Epithelial cell of proximal tubule (primary cell): Measurements from ENCODE around the gene PLBD2. TPM values are rescaled to one million over a fixed set of nuclear protein-coding genes. Genes with fewer than 3 reads are reported as not detected.

Experiments used
- DNase-seq: peaks from one replicate; pipeline ENCODE4 v3.0.0-alpha.2; 2011; ENCODE audit warnings: low read depth
- H3K4me3 ChIP-seq: 2 replicates; pipeline ENCODE4 v1.5.1; 2011; ENCODE audit warnings: low read depth, mild to moderate bottlenecking, low read length
- total RNA-seq: library from RNA; depleted of rRNA; stranded (reverse); fragments of >200 nt; gene quantifications from 2 replicates; pipeline ENCODE4 v1.2.3, GENCODE V29; 2015
- TF ChIP-seq, protein P1 (sequence below): conservative IDR thresholded peaks from 2 replicates; pipeline ENCODE4 v1.5.1; 2012; ENCODE audit warnings: low read depth, mild to moderate bottlenecking, low read length

The PLBD2 gene
- total RNA-seq, 1 donor from 2014 or later: 20.1 TPM

DNA sequence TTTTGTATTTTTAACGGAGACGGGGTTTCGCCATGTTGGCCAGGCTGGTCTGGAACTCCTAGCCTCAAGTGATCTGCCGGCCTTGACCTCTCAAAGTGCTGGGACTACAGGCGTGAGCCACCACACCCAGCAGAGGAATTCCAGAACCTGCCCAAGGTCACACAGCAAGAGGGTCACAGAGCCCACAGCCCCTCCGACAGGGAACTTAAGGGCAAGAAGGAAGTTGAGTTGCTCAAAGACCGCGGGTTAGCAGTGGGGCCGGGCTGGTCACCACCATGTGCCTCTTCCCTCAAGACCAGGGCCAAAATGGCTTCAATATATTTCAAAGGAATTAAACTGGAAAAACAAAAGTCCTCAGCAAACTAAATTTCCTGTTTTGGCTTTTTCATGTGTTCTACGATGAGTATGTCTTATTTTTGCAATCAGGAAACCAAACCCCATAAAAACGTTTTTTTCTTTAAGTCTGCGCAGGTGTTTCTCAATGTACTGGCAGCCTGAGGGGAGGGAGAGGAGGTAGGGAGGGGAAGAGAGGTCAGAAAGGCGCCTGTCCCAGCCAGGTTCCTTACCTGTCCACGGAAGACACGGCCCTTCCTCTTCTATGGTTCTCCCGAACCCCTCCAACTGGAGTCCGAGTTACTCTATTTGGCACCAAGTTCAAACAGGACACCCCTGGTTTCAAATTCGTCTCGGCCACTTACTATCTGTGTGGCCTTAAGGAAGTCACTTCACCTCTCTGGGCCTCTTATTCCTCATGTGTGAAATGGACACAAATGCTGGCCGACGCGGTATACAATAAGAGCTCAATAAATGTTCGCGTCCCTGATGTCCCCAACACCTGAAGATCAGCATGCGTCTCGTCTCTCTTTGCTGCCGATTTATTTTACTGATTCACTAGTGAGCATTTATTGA is 24.3 kb upstream of the PLBD2 start:
- DNase-seq: no peak
- peak overlapping the region; percentile 75 for H3K4me3 ChIP-seq
- TF ChIP-seq, protein P1, sequence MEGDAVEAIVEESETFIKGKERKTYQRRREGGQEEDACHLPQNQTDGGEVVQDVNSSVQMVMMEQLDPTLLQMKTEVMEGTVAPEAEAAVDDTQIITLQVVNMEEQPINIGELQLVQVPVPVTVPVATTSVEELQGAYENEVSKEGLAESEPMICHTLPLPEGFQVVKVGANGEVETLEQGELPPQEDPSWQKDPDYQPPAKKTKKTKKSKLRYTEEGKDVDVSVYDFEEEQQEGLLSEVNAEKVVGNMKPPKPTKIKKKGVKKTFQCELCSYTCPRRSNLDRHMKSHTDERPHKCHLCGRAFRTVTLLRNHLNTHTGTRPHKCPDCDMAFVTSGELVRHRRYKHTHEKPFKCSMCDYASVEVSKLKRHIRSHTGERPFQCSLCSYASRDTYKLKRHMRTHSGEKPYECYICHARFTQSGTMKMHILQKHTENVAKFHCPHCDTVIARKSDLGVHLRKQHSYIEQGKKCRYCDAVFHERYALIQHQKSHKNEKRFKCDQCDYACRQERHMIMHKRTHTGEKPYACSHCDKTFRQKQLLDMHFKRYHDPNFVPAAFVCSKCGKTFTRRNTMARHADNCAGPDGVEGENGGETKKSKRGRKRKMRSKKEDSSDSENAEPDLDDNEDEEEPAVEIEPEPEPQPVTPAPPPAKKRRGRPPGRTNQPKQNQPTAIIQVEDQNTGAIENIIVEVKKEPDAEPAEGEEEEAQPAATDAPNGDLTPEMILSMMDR: no peak

GRCh38 chr12:113334786-113335539 is 23.4 kb upstream of the PLBD2 start, which contains the start of gene SLC8B1:
TSS of gene SLC8B1 (minus strand) at chr12:113335109. CDS start at chr12:113332878, 2,231 bp downstream.
- DNase-seq: peak; percentile 43
- TF ChIP-seq, protein P1: no peak
- peak within 1 kb of the TSS; percentile 75 for H3K4me3 ChIP-seq

GRCh38 chr12:113339540-113339939 is 18.8 kb upstream of the PLBD2 start:
- TF ChIP-seq, protein P1: no peak
- no peak overlapping the region for H3K4me3 ChIP-seq
- DNase-seq: no peak

DNA sequence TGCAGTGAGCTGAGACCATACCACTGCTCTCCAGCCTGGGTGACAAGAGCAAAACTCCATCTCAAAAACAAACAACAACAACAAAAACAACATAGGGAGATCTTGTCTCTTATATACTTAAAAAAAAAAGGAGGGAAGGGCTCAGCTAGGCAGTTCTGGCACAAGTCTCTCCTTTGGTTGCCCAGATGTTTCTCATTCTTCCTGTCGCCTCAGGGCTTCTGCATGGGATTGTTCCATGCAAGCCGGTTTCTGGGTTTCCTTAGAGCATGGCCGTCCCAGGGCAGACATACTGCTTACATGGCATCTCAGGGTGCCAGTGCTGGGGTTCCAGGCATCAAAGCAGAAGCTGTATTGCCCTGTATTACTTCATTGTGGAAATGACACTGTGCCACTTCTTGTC is 18.3 kb upstream of the PLBD2 start:
- no peak for DNase-seq
- H3K4me3 ChIP-seq: no peak overlapping the region
- TF ChIP-seq, protein P1: no peak

GRCh38 chr12:113341535-113341934 is 16.9 kb upstream of the PLBD2 start:
- H3K4me3 ChIP-seq: no peak overlapping the region
- TF ChIP-seq, protein P1: no peak
- no peak for DNase-seq

DNA sequence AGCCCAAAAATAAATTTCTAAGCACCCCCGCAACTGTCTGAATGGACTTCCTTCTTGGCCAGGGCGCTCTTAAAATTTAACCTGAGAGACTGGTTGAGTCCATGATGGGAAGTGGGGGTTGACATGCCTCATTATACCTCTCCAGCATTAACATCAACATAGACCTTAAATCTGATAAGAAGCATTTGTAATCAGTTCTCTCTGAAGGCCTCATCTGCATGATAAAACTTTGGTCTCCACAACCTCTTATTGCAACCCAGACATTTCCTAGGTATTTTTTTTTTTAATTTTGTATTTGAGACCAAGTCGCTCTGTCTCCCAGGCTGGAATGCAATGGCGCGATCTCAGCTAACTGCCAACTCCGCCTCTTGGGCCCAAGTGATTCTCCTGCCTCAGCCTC is 13.1 kb upstream of the PLBD2 start:
- TF ChIP-seq, protein P1: no peak
- H3K4me3 ChIP-seq: no peak overlapping the region
- DNase-seq: no peak
